ENCODE data around the gene PID1. TPM values are rescaled to one million over a fixed set of nuclear protein-coding genes. Genes with fewer than 3 reads are reported as not detected.

The PID1 gene
- total RNA-seq, 2 experiments from 2014 or later = not detected

DNA sequence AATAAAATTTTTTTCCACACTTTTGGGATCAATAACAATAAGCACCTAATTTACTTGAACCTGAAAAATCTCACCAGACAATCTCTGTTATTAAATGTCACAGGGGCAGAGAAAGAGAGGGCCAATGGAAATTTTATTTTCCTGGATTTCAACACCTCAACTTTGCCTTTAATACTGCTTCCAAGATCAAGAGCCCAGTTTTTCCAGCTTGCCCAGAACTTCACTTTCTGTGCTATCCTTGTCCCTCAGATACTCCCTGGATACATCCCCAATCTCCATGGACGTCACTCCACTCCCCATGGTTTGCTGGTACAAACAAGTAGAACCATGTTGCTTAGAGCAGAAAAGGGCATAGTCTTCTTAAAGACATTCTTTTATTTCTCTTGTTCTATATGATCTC lies 29.3 kb upstream of the PID1 start:
- intact Hi-C loops (cut with micrococcal nuclease; ENCODE audit: unreplicated experiment) = no loop called here
- Histone ChIP-seq H3K36me3 (ENCODE audit: insufficient read depth, low read length) (no peaks in the 10 kb centered on the region), H4K20me1 (ENCODE audit: insufficient read depth, low read length) (no peaks in the 10 kb centered on the region), H3K27ac (ENCODE audit: low read depth, low read length, poor library complexity, severe bottlenecking) (no peak overlapping the region), H3K79me2 (ENCODE audit: insufficient read depth, low read depth, low read length) (no peaks in the 10 kb centered on the region), H2AFZ (ENCODE audit: low read length) (no peak overlapping the region), H3K9me2 (ENCODE audit: insufficient read depth, low read length) (no peaks in the 10 kb centered on the region), H3K4me2 (ENCODE audit: low read length) (no peak overlapping the region), H3K4me3 (ENCODE audit: low read depth, low read length, poor library complexity, severe bottlenecking) (no peak overlapping the region), H3K9me3 (ENCODE audit: low read length) (no peaks in the 10 kb centered on the region), H3K4me1 (ENCODE audit: insufficient read depth, low read length, poor library complexity, severe bottlenecking) (no peaks in the 10 kb centered on the region)
- TF ChIP-seq, protein P1, sequence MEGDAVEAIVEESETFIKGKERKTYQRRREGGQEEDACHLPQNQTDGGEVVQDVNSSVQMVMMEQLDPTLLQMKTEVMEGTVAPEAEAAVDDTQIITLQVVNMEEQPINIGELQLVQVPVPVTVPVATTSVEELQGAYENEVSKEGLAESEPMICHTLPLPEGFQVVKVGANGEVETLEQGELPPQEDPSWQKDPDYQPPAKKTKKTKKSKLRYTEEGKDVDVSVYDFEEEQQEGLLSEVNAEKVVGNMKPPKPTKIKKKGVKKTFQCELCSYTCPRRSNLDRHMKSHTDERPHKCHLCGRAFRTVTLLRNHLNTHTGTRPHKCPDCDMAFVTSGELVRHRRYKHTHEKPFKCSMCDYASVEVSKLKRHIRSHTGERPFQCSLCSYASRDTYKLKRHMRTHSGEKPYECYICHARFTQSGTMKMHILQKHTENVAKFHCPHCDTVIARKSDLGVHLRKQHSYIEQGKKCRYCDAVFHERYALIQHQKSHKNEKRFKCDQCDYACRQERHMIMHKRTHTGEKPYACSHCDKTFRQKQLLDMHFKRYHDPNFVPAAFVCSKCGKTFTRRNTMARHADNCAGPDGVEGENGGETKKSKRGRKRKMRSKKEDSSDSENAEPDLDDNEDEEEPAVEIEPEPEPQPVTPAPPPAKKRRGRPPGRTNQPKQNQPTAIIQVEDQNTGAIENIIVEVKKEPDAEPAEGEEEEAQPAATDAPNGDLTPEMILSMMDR (conservative IDR thresholded peaks at IDR 0.05; ENCODE audit: low read length) = no peak
- no peak for TF ChIP-seq EZH2phosphoT487 (IDR thresholded peaks at IDR 0.05; ENCODE audit: borderline replicate concordance, low read depth, low read length)
- ChIA-PET CTCF (ENCODE audit: unreplicated experiment) (no interaction called here), POLR2A (no interaction called here)
- BruUV-seq (replicated peaks) = no TSS peak
- no peak for DNase-seq (ENCODE audit: low spot score)

GRCh38 chr2:229297247-229297646 lies 26.2 kb upstream of the PID1 start:
- BruUV-seq (replicated peaks) = no TSS peak
- DNase-seq (ENCODE audit: low spot score) = no peak
- H3K4me2 ChIP-seq (ENCODE audit: low read length) = no peak overlapping the region
- POLR2A ChIA-PET = no interaction called here
- H2AFZ ChIP-seq (ENCODE audit: low read length) = no peak overlapping the region
- no peaks in the 10 kb centered on the region for H3K4me1 ChIP-seq (ENCODE audit: insufficient read depth, low read length, poor library complexity, severe bottlenecking)
- H3K9me2 ChIP-seq (ENCODE audit: insufficient read depth, low read length) = no peaks in the 10 kb centered on the region
- H4K20me1 ChIP-seq (ENCODE audit: insufficient read depth, low read length) = no peaks in the 10 kb centered on the region
- H3K36me3 ChIP-seq (ENCODE audit: insufficient read depth, low read length) = no peaks in the 10 kb centered on the region
- H3K4me3 ChIP-seq (ENCODE audit: low read depth, low read length, poor library complexity, severe bottlenecking) = no peak overlapping the region
- TF ChIP-seq EZH2phosphoT487 (IDR thresholded peaks at IDR 0.05; ENCODE audit: borderline replicate concordance, low read depth, low read length) = no peak
- TF ChIP-seq, protein P1 (conservative IDR thresholded peaks at IDR 0.05; ENCODE audit: low read length) = no peak
- H3K27ac ChIP-seq (ENCODE audit: low read depth, low read length, poor library complexity, severe bottlenecking) = no peak overlapping the region
- no peaks in the 10 kb centered on the region for H3K9me3 ChIP-seq (ENCODE audit: low read length)
- no peaks in the 10 kb centered on the region for H3K79me2 ChIP-seq (ENCODE audit: insufficient read depth, low read depth, low read length)
- CTCF ChIA-PET (ENCODE audit: unreplicated experiment) = no interaction called here
- intact Hi-C loops (cut with micrococcal nuclease; ENCODE audit: unreplicated experiment) = no loop called here

GRCh38 chr2:229296536-229296935 lies 25.4 kb upstream of the PID1 start:
- Histone ChIP-seq H3K27ac (ENCODE audit: low read depth, low read length, poor library complexity, severe bottlenecking) (no peak overlapping the region), H3K36me3 (ENCODE audit: insufficient read depth, low read length) (no peaks in the 10 kb centered on the region), H3K79me2 (ENCODE audit: insufficient read depth, low read depth, low read length) (no peaks in the 10 kb centered on the region), H3K9me2 (ENCODE audit: insufficient read depth, low read length) (no peaks in the 10 kb centered on the region), H4K20me1 (ENCODE audit: insufficient read depth, low read length) (no peaks in the 10 kb centered on the region), H2AFZ (ENCODE audit: low read length) (no peak overlapping the region), H3K9me3 (ENCODE audit: low read length) (no peaks in the 10 kb centered on the region), H3K4me1 (ENCODE audit: insufficient read depth, low read length, poor library complexity, severe bottlenecking) (no peaks in the 10 kb centered on the region), H3K4me2 (ENCODE audit: low read length) (no peak overlapping the region), H3K4me3 (ENCODE audit: low read depth, low read length, poor library complexity, severe bottlenecking) (no peak overlapping the region)
- DNase-seq (ENCODE audit: low spot score) = no peak
- POLR2A ChIA-PET = no interaction called here
- intact Hi-C loops (cut with micrococcal nuclease; ENCODE audit: unreplicated experiment) = no loop called here
- no TSS peak for BruUV-seq (replicated peaks)
- TF ChIP-seq EZH2phosphoT487 (IDR thresholded peaks at IDR 0.05; ENCODE audit: borderline replicate concordance, low read depth, low read length) = no peak
- TF ChIP-seq, protein P1 (conservative IDR thresholded peaks at IDR 0.05; ENCODE audit: low read length) = no peak
- CTCF ChIA-PET (ENCODE audit: unreplicated experiment) = no interaction called here

Data from OCI-LY7 (cell line).